Measurements from ENCODE around the gene ZNF764.
"Not testable (repeated sequence)": the region's sequence is repeated elsewhere in the genome, so short reads cannot be mapped to it uniquely, and the experiment has no call there.

ZNF764 gene

DNA sequence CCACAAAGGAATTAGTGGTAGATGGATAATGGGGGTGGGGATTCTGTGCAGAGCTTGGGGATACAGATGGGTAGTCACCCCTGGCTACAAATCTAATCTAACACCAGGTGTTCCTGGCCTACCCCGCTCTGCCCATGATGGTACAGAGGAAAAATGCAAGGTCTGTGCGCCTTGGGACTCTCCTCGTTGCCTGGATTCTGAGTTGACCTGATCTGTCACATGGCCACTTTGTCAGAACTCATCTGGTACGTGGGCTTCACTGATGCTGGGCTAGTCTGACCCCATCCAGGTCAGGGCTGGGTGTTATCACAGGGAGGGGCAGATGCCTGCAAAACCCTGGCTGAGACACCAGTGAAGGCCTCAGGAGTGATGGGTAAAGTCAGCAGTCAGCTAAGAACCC is 5.2 kb downstream of the ZNF764 start:
- H3K27me3 ChIP-seq, result no peaks in the 10 kb centered on the region
- H3K36me3 ChIP-seq, result peaks cover 26 to 53% (median 39%) of the 10 kb centered on the region in 11 experiments
- peak overlapping the region; percentile 8 to 80 (median 47); a peak in 19 of 22 replicates for H3K4me2 ChIP-seq
- TF ChIP-seq Cebpa-rat (IDR thresholded peaks at IDR 0.05), result no peak
- peaks cover 28 to 79% (median 37%) of the 10 kb centered on the region in 10 experiments for H3K4me1 ChIP-seq
- H3K9ac ChIP-seq, result peak overlapping the region in 2 of 11 experiments; percentile 10 to 28; a peak in 3 of 22 replicates
- peak overlapping the region in 6 of 11 experiments; percentile 24 to 43 (median 34); a peak in 8 of 22 replicates for H3K27ac ChIP-seq
- H3K9me3 ChIP-seq (replicated peaks in 1 of 11), result no peaks in the 10 kb centered on the region
- H3K4me3 ChIP-seq, result no peak overlapping the region
- peaks cover 0 to 26% (median 0%) of the 10 kb centered on the region in 11 experiments; a peak in 8 of 22 replicates for H4K20me1 ChIP-seq

DNA sequence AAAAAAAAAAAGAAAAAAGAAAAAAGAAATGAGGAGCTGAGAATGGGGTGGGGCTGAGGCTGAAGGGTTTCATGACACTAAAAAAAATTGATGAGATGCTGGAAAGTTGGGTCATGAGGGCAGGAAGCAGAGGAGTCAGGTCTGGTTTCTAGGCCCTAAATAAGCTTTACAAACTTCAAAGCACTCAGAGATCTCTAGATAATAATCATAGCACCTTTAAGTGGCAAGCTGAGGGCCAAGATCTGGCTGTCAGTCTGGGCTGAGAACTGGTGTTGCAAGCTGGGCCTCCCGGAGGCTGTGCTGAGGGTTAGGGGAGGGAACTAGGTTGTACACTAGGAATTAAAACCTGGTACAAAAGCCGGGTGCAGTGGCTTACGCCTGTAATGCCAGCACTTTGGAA is 6.4 kb downstream of the ZNF764 start:
- Histone ChIP-seq H3K9me3 (replicated peaks in 1 of 11) (no peaks in the 10 kb centered on the region), H4K20me1 (peaks cover 0 to 26% (median 0%) of the 10 kb centered on the region in 11 experiments; a peak in 8 of 22 replicates), H3K4me1 (peaks cover 22 to 77% (median 31%) of the 10 kb centered on the region in 10 experiments), H3K27ac (peak overlapping the region in 1 of 11 experiments; percentile 30; a peak in 1 of 22 replicates), H3K4me2 (peak overlapping the region in 3 of 11 experiments; percentile 37 to 78 (median 58); a peak in 6 of 22 replicates), H3K9ac (0 out of 22 replicates have a peak overlapping the region, but pooled peaks of 2 of the 11 experiments have one; percentile 22 to 48), H3K36me3 (peaks cover 26 to 53% (median 39%) of the 10 kb centered on the region in 11 experiments), H3K4me3 (no peak overlapping the region), H3K27me3 (no peaks in the 10 kb centered on the region)
- TF ChIP-seq Cebpa-rat (IDR thresholded peaks at IDR 0.05), result no peak

DNA sequence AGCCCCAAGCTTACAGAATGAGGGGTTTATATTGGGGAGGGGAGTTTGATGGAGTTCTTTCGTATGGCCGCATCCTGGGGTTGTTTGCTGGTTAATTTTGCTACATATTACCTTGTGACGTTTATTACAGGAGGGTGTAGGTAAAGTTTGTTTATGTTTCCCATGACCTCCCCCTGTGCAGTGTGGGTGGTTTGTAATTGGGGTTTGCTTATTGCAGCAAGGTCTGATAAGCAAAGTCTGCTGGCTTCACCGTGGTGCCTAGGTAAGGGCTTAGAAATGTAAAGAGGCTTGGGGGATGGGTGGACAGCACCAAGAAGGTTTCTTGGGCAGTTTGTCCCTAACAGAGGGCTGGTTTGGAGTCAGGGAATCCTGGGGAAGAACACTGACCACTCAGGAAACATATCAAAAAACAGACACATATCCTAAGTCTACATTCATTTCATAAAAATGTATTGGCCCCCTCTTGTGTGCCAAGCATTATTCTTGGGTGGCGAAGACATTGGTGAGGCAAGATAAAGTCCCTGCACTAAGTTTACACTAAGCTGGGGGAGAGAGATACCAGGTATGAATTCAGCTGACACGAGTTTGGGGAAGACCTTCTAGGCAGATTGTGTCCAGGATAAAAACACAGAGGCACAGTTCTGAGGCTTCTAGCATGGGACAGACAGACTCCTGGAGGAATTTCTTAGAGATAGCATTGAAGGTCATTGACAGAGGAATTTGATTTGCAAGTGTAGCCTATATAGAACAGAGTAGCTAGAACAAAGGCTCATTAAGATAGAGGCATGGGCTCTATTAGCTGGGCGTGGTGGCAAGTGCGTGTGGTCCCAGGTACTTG is 9.5 kb downstream of the ZNF764 start:
- Histone ChIP-seq H3K27ac (no peak overlapping the region), H3K36me3 (peaks cover 0 to 24% (median 13%) of the 10 kb centered on the region in 11 experiments; a peak in 10 of 22 replicates), H3K9me3 (replicated peaks in 1 of 11) (no peaks in the 10 kb centered on the region), H4K20me1 (peaks cover 0 to 11% (median 0%) of the 10 kb centered on the region in 11 experiments; a peak in 4 of 22 replicates), H3K4me3 (no peak overlapping the region), H3K27me3 (no peaks in the 10 kb centered on the region), H3K4me1 (peaks cover 6 to 64% (median 15%) of the 10 kb centered on the region in 10 experiments; a peak in 19 of 20 replicates), H3K4me2 (peak overlapping the region in 3 of 11 experiments; percentile 25 to 67 (median 44); a peak in 4 of 22 replicates), H3K9ac (0 out of 22 replicates have a peak overlapping the region, but pooled peaks of 1 of the 11 experiments have one; percentile 7)
- no peak for TF ChIP-seq Cebpa-rat (IDR thresholded peaks at IDR 0.05)

- H4K20me1 ChIP-seq, result no peaks in the 10 kb centered on the region
- peak overlapping the region in 5 of 11 experiments; percentile 6 to 80 (median 36); a peak in 7 of 22 replicates for H3K4me2 ChIP-seq
- peaks cover 0 to 5% (median 0%) of the 10 kb centered on the region in 11 experiments; a peak in 1 of 22 replicates for H3K36me3 ChIP-seq
- peak overlapping the region in 2 of 11 experiments; percentile 15 to 26; a peak in 1 of 22 replicates for H3K27ac ChIP-seq
- peak overlapping the region in 1 of 11 experiments; percentile 40; a peak in 1 of 22 replicates for H3K9ac ChIP-seq
- H3K27me3 ChIP-seq, result no peaks in the 10 kb centered on the region
- TF ChIP-seq Cebpa-rat (IDR thresholded peaks at IDR 0.05), result no peak
- H3K4me3 ChIP-seq, result no peak overlapping the region
- H3K4me1 ChIP-seq, result peaks cover 0 to 57% (median 12%) of the 10 kb centered on the region in 10 experiments; a peak in 13 of 20 replicates
- H3K9me3 ChIP-seq (replicated peaks in 1 of 11), result no peaks in the 10 kb centered on the region
These were observed 12.1 kb downstream of the ZNF764 start for GRCh38 chr16:30546115-30546514.

- Histone ChIP-seq H4K20me1 (no peaks in the 10 kb centered on the region), H3K4me3 (no peak overlapping the region), H3K9me3 (replicated peaks in 1 of 11) (no peaks in the 10 kb centered on the region), H3K36me3 (peaks cover 0 to 4% (median 0%) of the 10 kb centered on the region in 11 experiments; a peak in 2 of 22 replicates), H3K4me2 (peak overlapping the region in 4 of 11 experiments; percentile 9 to 19 (median 14); a peak in 2 of 22 replicates), H3K4me1 (peaks cover 0 to 51% (median 18%) of the 10 kb centered on the region in 10 experiments; a peak in 14 of 20 replicates), H3K27me3 (no peaks in the 10 kb centered on the region), H3K9ac (no peak overlapping the region), H3K27ac (no peak overlapping the region)
- TF ChIP-seq Cebpa-rat (IDR thresholded peaks at IDR 0.05), result no peak
These were observed 15.1 kb downstream of the ZNF764 start for GRCh38 chr16:30543067-30543466.

DNA sequence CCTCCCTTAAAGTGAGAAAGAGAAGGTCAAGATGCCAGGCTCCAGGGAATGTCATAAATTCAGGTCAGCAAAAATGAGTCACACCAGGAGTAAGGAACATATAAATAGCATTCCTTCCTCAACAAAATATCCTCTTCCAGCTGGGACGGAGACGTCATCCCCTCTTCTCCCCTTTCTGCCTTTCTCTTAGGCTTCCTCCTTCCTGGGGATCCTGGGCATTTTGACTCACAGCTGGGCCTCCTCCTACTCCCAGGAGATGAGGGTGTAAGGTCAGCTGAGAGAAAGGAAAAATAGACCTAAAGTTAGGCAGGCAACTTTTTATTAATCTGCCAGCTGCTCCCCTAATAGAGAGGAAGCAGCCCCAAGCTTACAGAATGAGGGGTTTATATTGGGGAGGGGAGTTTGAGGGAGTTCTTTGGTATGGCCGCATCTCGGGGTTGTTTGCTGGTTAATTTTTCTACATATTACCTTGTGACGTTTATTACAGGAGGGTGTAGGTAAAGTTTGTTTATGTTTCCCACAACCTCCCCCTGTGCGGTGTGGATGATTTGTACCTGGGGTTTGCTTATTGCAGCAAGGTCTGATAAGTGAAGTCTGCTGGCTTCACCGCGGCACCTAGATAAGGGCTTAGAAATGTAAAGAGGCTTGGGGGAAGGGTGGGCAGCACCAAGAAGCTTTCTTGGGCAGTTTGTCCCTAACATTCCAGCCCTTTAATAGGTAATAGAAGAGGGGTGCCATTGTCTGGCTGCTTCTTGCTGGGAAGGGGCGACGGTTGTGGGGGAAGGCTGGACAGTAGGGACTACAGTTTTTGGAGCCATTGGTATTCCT is 16.5 kb downstream of the ZNF764 start:
- H4K20me1 ChIP-seq, result no peaks in the 10 kb centered on the region
- TF ChIP-seq Cebpa-rat (IDR thresholded peaks at IDR 0.05), result no peak
- no peaks in the 10 kb centered on the region for H3K27me3 ChIP-seq
- peak overlapping the region in 3 of 11 experiments; percentile 18 to 51 (median 37); a peak in 6 of 22 replicates for H3K4me2 ChIP-seq
- no peaks in the 10 kb centered on the region for H3K9me3 ChIP-seq (replicated peaks in 1 of 11)
- peaks cover 0 to 4% (median 0%) of the 10 kb centered on the region in 11 experiments; a peak in 2 of 22 replicates for H3K36me3 ChIP-seq
- H3K4me3 ChIP-seq, result no peak overlapping the region
- H3K9ac ChIP-seq, result no peak overlapping the region
- H3K4me1 ChIP-seq, result peaks cover 3 to 52% (median 22%) of the 10 kb centered on the region in 10 experiments; a peak in 16 of 20 replicates
- H3K27ac ChIP-seq, result no peak overlapping the region

DNA sequence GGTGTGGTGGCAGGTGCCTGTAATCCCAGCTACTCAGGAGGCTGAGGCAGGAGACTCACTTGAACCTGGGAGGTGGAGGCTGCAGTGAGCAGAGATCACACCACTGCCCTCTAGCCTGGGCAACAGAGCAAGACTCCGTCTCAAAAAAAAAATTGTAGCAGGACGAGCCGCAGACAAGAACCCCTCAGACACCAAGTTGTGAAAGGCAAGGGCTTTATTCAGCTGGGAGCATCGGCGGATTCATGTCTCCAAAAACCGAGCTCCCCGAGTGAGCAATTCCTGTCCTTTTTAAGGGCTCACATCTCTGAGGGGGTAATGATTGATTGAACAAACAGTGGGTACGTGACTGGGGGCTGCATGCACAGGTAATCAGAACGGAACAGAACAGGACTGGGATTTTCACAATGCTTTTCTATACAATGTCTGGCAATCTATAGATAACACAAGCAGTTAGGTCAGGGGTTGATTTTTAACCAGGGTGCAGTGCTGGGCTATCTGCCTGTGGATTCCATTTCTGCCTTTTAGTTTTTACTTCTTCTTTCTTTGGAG is 17.2 kb downstream of the ZNF764 start:
- not testable (repeated sequence) for H3K9ac ChIP-seq; H3K36me3 ChIP-seq; H3K9me3 ChIP-seq (replicated peaks in 1 of 11); H3K4me3 ChIP-seq; H4K20me1 ChIP-seq; H3K27me3 ChIP-seq; H3K27ac ChIP-seq
- Histone ChIP-seq H3K4me2 (peak overlapping the region in 3 of 11 experiments; percentile 18 to 51 (median 37); a peak in 6 of 22 replicates), H3K4me1 (peaks cover 10 to 52% (median 26%) of the 10 kb centered on the region in 10 experiments)

DNA sequence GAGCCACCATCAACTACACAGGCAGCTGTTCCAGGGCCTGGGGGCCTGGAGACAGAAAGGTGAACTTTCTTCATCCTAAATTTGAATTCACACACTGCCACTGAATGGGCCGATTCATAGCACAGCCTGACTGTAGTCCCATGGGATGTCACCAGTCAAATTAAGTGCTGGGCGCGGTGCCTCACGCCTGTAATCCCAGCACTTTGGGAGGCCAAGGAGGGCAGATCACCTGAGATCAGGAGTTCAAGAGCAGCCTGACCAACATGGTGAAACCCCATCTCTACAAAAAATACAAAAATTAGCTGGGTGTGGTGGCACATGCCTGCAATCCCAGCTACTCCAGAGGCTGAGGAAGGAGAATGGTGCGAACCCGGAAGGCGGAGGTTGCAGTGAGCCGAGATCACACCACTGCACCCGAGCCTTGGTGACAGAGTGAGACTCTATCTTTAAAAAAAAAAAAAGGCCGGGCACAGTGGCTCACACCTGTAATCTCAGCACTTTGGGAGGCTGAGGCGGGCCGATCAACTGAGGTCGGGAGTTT is 18.1 kb downstream of the ZNF764 start:
- not testable (repeated sequence) for H3K27me3 ChIP-seq; H4K20me1 ChIP-seq; H3K9ac ChIP-seq; H3K9me3 ChIP-seq (replicated peaks in 1 of 11); H3K36me3 ChIP-seq; H3K4me2 ChIP-seq; H3K4me3 ChIP-seq; H3K27ac ChIP-seq
- peaks cover 19 to 50% (median 33%) of the 10 kb centered on the region in 10 experiments for H3K4me1 ChIP-seq
